Stimulated activated CD4-positive, alpha-beta T cell treated with anti-CD3 and anti-CD28 coated beads, Interleukin-1b, Interleukin-23, amount 100 ng/mL, for 48 hours (primary cell): ENCODE measurements around the gene GPR6.

Experiments
- DNase-seq: peaks from one replicate; pipeline ENCODE4 v3.0.0-alpha.2; 2020

The GPR6 gene

GRCh38 chr6:110002676-110003075 lies 24.6 kb downstream of the GPR6 start:
- DNase-seq = no peak

GRCh38 chr6:110013386-110013785 lies 35.3 kb downstream of the GPR6 start:
- no peak for DNase-seq

- no peak for DNase-seq
Measured at GRCh38 chr6:110015206-110015605, 37.1 kb downstream of the GPR6 start.

DNA sequence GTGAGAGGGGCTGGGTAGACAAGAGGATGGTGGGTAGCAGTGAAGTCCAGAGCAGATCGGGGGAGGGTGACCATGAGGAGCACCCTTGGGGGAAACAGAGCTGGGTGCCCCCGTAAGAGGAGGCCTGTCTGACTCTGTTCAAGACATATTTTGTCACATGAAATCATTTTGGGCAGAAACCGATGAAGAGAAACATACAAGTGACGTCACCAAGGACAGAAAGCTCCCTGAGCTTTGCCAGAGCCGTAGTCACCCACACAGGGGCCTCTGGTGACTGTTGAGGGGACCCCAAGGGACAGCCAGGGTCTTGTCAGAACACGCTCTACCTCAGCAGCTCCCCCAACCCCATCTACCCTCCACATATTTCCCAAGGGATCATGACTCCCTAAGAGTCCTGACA lies 39.2 kb downstream of the GPR6 start:
- no peak for DNase-seq

DNA sequence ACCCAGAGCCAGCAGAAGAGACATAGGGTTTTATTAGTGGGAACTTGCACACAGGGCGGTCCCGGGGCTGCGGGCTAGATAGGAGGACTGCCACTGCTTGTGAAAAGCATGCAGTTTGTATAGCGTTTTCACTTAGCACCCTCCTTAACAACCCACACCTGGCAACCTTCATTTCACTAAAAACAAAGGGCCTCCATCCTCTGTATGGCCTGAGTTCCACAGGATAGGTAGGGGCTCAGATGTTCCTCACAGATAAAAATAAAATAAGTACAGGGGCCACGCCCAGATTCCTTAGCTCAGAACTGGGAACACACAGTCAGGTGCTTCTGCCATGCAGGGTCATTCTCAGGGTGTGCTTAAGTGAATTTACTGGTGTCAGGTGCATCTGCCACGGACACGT lies 39.8 kb downstream of the GPR6 start:
- DNase-seq = no peak

GRCh38 chr6:110018486-110018885 lies 40.4 kb downstream of the GPR6 start:
- DNase-seq = no peak

GRCh38 chr6:110020888-110021287 lies 42.8 kb downstream of the GPR6 start:
- DNase-seq = no peak

GRCh38 chr6:110029144-110029543 lies 51.0 kb downstream of the GPR6 start:
- DNase-seq = no peak
